Mucosa of rectum (tissue), 2 donors: Measurements from ENCODE around the gene LNX2.
"Not testable (repeated sequence)": the region's sequence is repeated elsewhere in the genome, so short reads cannot be mapped to it uniquely, and the experiment has no call there.

ENCODE experiments used
- H3K27ac ChIP-seq, 2 donors: one replicate each; pipeline ENCODE4 v1.7.0; 2013; ENCODE audit warnings: inconsistent platforms in 2 of 2, low read depth in 2 of 2, low read length in 2 of 2
- H3K27me3 ChIP-seq, 2 donors: one replicate each; pipeline ENCODE4 v1.7.0; 2013; ENCODE audit warnings: low read length in 2 of 2; ENCODE audit not compliant: control insufficient read depth in 2 of 2, insufficient read depth in 2 of 2
- H3K36me3 ChIP-seq, 2 donors: one replicate each; pipeline ENCODE4 v1.7.0; 2013; ENCODE audit warnings: low read length in 2 of 2; ENCODE audit not compliant: control insufficient read depth in 2 of 2, insufficient read depth in 2 of 2
- H3K4me1 ChIP-seq, 2 donors: one replicate each; pipeline ENCODE4 v1.7.0; 2013; ENCODE audit warnings: low read length in 2 of 2, mild to moderate bottlenecking in 1 of 2; ENCODE audit not compliant: control insufficient read depth in 2 of 2, insufficient read depth in 2 of 2
- H3K4me3 ChIP-seq, 2 donors: one replicate each; pipeline ENCODE4 v1.7.0; 2013; ENCODE audit warnings: low read length in 2 of 2
- H3K9ac ChIP-seq, 2 donors: one replicate each; pipeline ENCODE4 v1.7.0; 2013; ENCODE audit warnings: low read length in 2 of 2, low read depth in 1 of 2, mild to moderate bottlenecking in 1 of 2
- H3K9me3 ChIP-seq, 2 donors: one replicate each; pipeline ENCODE4 v1.7.0; 2013; ENCODE audit warnings: low read length in 2 of 2; ENCODE audit not compliant: control insufficient read depth in 2 of 2
- donor health status: healthy.
- donor health status: Normal muscosa, but diverticular disease.

The LNX2 gene

DNA sequence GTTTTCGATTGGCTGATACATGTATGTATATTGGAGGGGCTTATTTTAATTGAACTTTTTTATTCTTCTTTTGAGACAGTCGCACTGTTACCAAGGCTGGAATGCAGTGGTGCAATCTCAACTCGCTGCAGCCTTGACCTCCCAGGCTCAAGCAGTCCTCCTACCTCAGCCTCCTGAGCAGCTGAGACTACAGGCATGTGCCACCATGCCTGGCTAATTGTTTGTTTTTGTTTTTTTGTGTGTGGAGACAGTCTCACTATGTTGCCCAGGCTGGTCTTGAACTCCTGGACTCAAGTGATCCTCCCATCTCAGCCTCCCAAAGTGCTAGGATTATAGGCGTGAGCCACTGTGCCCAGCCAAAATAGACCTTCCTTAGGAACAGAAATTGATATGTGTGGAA is 8.4 kb upstream of the LNX2 start:
- Histone ChIP-seq H3K36me3 (peaks cover 8 to 11% of the 10 kb centered on the region in 2 donors), H3K4me1 (peaks cover 4 to 12% of the 10 kb centered on the region in 2 donors)
- H3K27me3 ChIP-seq, H3K27ac ChIP-seq, H3K9ac ChIP-seq, H3K9me3 ChIP-seq, H3K4me3 ChIP-seq: not testable (repeated sequence)

DNA sequence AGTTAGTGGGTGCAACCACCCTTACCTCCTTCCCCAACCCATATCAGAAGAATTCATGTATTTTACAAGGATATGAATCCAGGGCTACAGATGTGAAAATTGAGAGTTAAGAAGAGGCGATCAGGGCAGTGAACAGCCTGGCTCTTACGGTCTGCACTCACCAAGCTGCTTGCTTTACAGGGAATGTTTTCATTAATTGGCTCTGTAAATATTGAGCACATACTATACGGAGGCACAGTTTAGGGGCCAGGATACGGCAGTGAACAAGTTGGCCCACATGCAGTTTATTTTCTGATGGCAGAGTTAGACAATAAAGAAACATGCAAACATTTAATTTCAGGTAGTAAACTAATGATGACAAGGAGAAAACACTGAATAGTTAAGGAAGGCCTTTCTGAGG is 7.8 kb upstream of the LNX2 start:
- no peaks in the 10 kb centered on the region for H3K27me3 ChIP-seq
- H3K36me3 ChIP-seq: peaks cover 8 to 15% of the 10 kb centered on the region in 2 donors
- H3K9ac ChIP-seq: no peak overlapping the region
- no peak overlapping the region for H3K4me3 ChIP-seq
- H3K27ac ChIP-seq: no peak overlapping the region
- peaks cover 8 to 19% of the 10 kb centered on the region in 2 donors for H3K4me1 ChIP-seq
- no peaks in the 10 kb centered on the region for H3K9me3 ChIP-seq

GRCh38 chr13:27627380-27627779 is 7.1 kb upstream of the LNX2 start:
- Histone ChIP-seq H3K4me1 (peaks cover 13 to 25% of the 10 kb centered on the region in 2 donors), H3K9me3 (no peaks in the 10 kb centered on the region), H3K4me3 (no peak overlapping the region), H3K36me3 (peaks cover 4 to 17% of the 10 kb centered on the region in 2 donors), H3K27me3 (no peaks in the 10 kb centered on the region), H3K27ac (no peak overlapping the region), H3K9ac (no peak overlapping the region)

DNA sequence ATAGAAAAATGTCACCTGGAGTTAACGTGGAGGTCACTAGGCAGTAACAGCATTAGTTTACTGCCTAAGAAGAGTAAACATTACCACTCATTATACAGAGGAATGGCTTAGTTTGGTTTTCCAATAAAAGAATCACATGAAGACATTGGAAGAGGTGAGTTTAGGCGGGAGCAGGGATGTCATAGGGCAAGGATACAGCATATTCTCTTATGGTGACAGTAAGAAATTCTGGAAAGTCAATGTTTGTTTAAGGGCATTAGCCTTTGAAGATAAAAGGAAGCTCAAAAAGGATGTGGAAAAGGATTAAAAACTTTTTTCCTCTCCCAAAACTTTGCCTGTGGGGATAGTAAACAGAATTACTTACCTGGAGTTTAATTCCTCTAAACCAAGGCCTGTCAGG is 5.5 kb upstream of the LNX2 start:
- Histone ChIP-seq H3K4me1 (peaks cover 14 to 27% of the 10 kb centered on the region in 2 donors), H3K27me3 (no peaks in the 10 kb centered on the region), H3K27ac (no peak overlapping the region), H3K36me3 (peaks cover 4 to 12% of the 10 kb centered on the region in 2 donors), H3K9me3 (no peaks in the 10 kb centered on the region), H3K4me3 (no peak overlapping the region), H3K9ac (no peak overlapping the region)

DNA sequence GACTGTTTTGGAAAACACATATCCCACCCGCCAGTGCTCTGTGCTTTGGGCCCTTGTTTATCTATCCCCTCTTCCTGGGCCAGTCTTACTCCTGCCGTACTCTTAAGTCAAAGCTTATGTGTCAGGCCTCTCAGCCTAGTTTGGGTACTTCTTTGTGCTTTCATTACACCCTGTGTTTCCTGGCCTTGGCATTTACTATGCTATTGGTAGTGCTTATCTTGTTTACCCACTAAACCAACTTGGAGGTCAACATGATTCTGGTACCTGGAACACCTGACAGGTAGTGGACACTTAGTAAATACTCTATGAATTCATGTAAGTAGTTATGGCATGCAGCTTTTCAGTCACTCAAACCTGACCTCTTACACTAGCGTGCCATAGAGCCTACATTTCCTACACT is 3.7 kb upstream of the LNX2 start:
- H3K27ac ChIP-seq: no peak overlapping the region
- peaks cover 19 to 29% of the 10 kb centered on the region in 2 donors for H3K4me1 ChIP-seq
- peaks cover 4 to 12% of the 10 kb centered on the region in 2 donors for H3K36me3 ChIP-seq
- H3K9me3 ChIP-seq: no peaks in the 10 kb centered on the region
- H3K27me3 ChIP-seq: no peaks in the 10 kb centered on the region
- H3K9ac ChIP-seq: no peak overlapping the region
- no peak overlapping the region for H3K4me3 ChIP-seq

- H3K27ac ChIP-seq: no peak overlapping the region
- peaks cover 27 to 35% of the 10 kb centered on the region in 2 donors for H3K4me1 ChIP-seq
- no peak overlapping the region for H3K9ac ChIP-seq
- no peaks in the 10 kb centered on the region for H3K27me3 ChIP-seq
- no peaks in the 10 kb centered on the region for H3K9me3 ChIP-seq
- H3K4me3 ChIP-seq: peak overlapping the region in 1 of 2 donors; percentile 95
- peaks cover 4 to 12% of the 10 kb centered on the region in 2 donors for H3K36me3 ChIP-seq
Measured at GRCh38 chr13:27622881-27623280, 2.6 kb upstream of the LNX2 start.

- Histone ChIP-seq H3K36me3 (peaks cover 4 to 12% of the 10 kb centered on the region in 2 donors), H3K27ac (peak overlapping the region; percentile 97 to 99), H3K4me1 (peaks cover 27 to 35% of the 10 kb centered on the region in 2 donors), H3K9ac (peak overlapping the region; percentile 95), H3K9me3 (no peaks in the 10 kb centered on the region), H3K4me3 (peak overlapping the region; percentile 95 to 99), H3K27me3 (no peaks in the 10 kb centered on the region)
Measured at GRCh38 chr13:27622102-27622820, 1.9 kb upstream of the LNX2 start.

DNA sequence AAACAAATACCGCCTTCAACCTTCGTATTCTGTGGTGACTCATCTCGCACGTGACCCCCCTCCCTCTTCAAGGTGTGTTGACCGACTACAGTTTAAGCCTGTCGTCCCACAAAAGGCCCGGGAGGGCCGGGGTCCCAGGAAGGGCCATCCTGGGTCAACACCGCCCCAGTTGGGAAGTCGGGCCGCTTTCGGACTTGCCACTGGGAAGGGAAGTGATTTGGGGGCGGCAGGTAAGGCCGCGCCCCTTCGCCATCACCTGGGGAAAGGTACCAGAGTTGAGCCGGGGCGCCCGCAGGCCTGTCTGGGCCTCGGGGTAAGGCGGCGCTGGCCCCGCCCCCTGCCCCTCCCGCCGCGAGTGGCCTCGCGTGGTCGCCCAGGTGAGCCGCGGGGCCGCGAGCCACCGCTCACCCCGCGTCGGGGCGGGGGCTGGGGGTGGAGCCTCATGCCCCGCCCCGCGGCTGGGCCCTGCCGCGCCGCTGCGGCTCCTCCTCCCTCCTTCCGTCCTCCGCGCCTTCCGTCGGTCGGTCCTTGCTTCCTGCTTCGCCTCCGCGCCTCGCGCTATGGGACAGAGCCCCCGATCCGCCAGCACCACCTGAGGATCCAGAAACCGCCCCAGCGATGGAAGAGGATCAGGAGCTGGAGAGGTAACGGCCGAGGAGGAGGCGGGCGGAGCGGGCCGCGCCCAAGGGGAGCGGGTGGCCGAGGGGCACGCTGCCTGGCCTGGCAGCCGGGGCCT is 1.2 kb upstream of the LNX2 start, which contains the start of gene POLR1D:
POLR1D (plus strand) TSS at position 527 of the 736 bp plus-strand sequence; CDS start at position 619, 92 bp downstream.
- peak within 1 kb of the TSS; percentile 95 to 96 for H3K9ac ChIP-seq
- H3K4me1 ChIP-seq: peaks cover 27 to 35% of the 10 kb centered on the region in 2 donors
- no peaks in the 10 kb centered on the region for H3K27me3 ChIP-seq

DNA sequence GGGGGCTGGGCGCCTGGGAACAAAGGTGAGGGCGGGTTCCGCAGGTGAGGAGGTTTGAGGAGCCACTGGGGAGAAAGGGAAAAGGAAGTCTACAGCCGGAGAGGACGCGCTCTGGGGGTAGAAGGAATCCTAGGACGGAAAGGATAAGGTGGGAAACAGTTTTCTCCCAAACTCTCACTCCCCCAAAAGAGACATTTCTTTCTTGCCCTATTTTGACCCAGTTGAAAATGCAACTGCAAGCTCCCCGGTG is 712 bp upstream of the LNX2 start:
- Histone ChIP-seq H3K9me3 (no peaks in the 10 kb centered on the region), H3K27me3 (no peaks in the 10 kb centered on the region), H3K4me3 (peak overlapping the region; percentile 95 to 99), H3K36me3 (peaks cover 4 to 9% of the 10 kb centered on the region in 2 donors), H3K27ac (peak overlapping the region; percentile 97 to 99), H3K9ac (peak overlapping the region; percentile 95 to 96), H3K4me1 (peaks cover 27 to 35% of the 10 kb centered on the region in 2 donors)

More for the DNA sequence above, 1.2 kb upstream of the LNX2 start, which contains the start of gene POLR1D:
- Histone ChIP-seq H3K36me3 (peaks cover 4 to 12% of the 10 kb centered on the region in 2 donors), H3K9me3 (no peaks in the 10 kb centered on the region), H3K4me3 (peak within 1 kb of the TSS; percentile 95 to 99), H3K27ac (peak within 1 kb of the TSS; percentile 97 to 99)

DNA sequence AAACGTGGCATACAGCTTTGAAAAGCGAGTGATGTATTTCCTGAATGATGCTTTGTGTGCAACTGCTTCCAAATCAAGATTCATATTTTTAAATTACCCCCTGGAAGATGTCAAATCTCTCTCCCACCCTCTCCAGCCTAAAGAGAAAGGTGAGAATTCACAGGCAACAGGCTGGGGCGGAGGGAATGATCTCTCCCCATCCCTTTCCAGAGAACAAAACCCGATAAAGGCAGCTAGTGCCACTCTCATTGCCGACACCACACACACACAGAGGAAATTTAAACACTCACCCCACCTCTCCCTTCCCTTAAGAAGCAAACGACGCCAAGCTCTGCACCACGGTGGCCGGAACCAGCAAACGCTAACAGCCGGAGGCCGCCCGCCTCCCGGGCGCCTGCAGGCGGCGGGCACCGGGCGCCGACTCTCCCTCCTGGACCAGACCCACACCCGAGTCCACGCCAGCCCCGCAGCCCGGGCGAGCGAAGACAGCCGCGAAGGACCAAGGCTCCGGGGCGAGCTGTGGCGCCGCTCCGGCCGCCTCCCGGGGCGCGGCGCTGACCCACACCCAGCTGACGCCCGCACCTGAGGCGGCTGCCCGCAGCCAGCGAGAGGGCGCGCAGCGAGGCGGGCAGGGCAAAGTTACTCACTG is 477 bp downstream of the LNX2 start:
- H3K27ac ChIP-seq: peak overlapping the region; percentile 97 to 99
- peak overlapping the region; percentile 75 to 96 for H3K4me3 ChIP-seq
- H3K36me3 ChIP-seq: peaks cover 4 to 9% of the 10 kb centered on the region in 2 donors
- H3K9ac ChIP-seq: peak overlapping the region; percentile 88 to 95
- peaks cover 26 to 27% of the 10 kb centered on the region in 2 donors for H3K4me1 ChIP-seq
- H3K27me3 ChIP-seq: no peaks in the 10 kb centered on the region
- H3K9me3 ChIP-seq: no peaks in the 10 kb centered on the region
